Measurements from ENCODE around the gene NHLRC4. TPM values are rescaled to one million over a fixed set of nuclear protein-coding genes. Genes with fewer than 3 reads are reported as not detected.

Gene NHLRC4, protein sequence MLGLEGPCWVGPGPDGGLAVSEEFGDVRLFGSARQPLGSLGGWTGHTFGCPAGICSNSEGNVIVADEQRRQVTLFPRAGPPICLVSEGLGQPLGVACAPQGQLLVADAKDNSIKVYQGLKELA
- 0.14 and 0.68 TPM in 2 replicates for total RNA-seq

DNA sequence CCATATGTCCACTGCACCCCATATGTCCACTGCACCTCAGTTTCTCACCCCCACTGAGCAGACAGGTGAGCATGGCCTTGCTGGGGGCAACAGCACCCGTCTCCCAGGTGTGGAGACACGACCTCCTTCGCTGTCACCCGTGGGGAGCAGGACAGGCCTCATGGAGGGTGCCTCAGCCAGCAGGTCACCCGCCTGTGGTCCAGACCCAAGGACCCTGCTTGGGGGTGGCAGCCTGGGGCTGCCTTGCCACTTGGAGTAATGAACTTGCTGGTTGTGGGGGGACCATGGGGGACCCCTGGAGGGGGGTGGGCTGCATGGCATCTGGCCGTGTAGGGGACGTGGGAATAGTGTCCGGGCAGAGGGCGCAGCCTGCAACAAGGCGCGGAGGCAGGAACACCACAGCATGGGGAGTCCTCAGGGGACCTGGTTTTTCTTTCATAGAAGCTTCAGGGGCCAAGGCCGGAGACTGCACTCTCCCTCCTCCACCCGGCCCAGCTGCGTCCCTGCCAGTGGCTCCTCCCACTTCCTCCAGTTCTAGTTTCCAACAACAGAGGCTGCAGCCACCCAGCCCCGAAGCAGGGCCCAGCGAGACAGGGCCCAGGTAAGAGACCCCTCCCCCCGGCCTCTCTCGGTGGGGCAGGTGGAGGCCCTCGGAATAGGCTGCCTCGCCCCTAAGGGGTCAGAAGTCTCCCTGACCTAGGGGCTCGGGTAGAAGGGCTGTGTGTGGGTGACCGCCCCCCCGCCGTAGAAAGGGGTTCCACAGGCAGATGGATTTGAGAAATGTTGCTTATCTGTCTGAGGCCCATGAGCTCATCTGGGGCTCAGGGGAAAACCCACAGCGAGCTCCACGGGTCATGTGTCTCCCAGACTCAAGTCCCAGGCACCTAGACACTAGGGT is at the start of gene NHLRC4:
Gene NHLRC4 (plus strand): TSS at position 531 of the 898 bp plus-strand sequence. CDS start 1,043 bp downstream, outside the sequence.

DNA sequence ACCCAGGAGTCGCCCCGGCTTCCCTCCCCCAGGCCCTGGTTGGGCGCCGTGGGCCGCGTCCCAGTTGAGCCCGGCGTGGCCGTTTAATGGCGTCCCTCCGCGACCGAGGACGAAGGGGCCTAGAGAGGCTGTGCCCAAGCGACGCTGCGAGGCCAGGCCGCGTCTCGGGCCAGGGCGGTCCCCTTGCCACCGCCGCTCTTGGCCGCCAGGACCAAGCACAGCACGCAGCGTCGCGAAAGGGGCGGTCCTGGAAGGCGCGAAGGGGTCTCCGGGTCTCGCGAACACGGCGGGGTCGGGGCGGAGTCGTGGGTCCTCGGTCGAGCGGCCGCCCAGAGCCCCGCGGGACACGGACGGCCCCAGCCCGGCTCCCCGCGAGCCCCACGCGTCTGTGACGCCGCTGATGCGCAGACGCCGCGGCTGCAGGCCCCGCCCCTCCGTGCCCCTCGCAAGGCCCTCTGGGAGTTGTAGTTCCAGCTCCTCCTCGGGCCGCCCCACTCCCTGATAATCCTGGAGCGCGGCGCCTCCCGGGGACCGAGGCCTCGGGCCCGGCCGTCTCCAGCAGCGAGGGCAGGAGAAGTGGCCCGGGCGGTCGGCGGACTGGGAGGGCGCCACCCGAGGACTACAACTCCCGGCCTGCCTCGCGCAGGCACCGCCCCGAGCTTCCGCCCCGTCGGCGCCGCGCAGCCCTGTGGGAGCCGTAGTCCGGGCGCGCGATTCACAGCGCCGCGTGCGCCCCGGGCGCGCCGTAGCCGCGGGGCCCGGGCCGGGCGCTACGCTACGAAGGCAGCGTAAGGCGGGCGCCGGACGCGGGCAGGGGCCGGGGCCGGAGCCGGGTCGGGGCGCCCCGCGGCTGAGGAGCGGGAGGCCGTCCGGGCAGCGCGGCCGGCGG is 39.5 kb upstream of the NHLRC4 start, which contains the start of gene CAPN15:
Gene CAPN15 (plus strand): TSS at position 698 of the 889 bp plus-strand sequence. CDS start 19,127 bp downstream, outside the sequence.

DNA sequence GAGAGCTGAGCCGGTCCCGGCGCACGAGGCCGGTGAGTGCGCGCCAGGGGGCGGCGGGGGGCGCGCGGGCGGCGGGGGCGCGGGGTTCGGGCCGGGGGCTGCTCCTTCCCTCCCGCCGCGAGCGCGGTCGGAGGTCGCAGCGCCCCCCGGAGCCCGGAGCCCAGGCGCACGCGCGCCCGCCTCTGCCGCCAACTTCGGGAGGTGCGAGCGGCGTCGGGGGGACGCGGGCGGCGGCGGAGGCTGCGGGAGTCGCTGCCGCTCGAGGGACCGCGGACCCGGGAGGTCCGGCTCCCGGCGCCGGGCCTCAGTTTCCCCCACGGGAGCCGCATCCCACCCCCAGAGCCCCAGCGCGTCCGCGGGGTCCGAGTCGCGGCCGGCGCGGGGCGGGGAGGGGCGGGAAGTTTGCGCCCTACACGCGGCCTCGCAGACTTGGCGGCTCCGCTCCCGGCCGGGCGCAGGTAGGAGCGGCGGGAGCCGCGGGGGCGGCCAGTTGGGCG is 6.6 kb upstream of the NHLRC4 start, which contains the start of gene PRR35:
Gene PRR35 (plus strand): TSS at position 191 of the 497 bp plus-strand sequence. CDS start 2,901 bp downstream, outside the sequence.

DNA sequence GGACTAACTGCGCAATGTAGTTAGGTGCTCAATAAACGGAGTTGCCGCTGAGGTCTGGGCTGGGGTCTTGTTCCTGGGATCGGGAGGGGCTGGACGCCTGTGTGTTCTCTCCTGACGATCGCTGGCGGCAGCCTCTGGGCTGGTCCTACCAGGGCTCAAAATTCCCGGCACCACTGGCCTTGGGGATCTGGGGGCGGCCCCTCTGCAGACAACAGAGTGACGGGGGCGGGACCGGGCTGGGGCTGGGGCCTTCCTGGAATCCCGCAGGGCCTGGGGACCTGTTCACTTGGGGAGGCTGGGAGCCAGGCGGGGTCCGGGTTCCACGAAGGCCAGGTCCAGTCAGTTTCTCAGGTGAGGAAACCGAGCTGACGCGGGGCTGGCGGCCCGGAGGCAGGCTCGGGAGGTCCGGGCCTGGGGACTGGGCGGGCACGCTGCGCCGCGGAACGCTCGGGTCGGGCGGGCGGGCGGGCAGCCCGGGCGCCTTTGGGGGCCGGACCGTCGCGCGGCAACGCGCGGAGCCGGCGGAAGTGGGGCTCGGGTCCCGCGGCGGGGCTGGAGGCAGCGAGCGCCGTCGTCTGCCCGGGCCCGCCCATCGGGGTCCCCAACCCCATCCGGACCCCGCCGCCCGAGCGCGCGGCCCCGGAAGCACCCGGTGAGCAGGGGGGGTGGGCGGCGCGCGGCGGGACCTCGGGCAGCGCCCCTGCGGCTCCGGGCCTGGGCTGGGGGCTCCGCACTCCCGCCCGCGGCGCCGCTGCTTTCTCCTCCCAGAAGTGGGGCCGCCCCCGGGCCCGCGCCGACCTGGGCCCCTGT is 2.8 kb downstream of the NHLRC4 start, which contains the start of gene PIGQ:
Gene PIGQ (plus strand): TSS at position 524 of the 810 bp plus-strand sequence. CDS start 4,107 bp downstream, outside the sequence.

DNA sequence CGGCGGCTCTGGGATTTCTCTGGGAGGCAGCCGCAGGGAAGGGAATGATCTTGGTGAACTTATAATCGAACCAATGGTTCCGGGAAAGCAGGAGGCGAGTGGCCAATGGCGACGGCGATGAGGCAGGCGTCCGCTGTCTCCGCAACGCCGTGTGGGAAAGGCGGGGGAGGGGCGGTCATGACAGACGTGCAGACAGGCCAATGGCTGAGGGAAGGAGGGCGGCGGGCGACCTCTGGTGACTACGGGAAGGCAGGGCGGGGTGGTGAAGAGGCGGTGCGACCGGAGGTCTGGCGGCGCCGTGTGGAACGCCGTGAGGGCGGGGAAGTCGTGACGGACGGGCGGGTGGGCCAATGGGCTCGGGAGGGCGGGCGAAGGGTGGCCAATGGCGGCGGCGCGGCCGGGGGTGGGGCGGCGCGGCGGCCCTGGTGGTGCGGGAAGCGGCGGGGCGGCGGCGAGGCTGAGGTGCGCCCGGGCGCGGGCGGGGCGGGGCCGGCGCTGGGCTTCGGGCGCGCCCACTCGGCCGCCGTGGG is 22.9 kb downstream of the NHLRC4 start, which contains the start of gene RAB40C:
Gene RAB40C (plus strand): TSS at position 409 of the 530 bp plus-strand sequence. CDS start 226 bp downstream, outside the sequence.

Other genes starting within 250 kb of the NHLRC4 start
- gene AXIN1, start 214.3 kb upstream of the NHLRC4 start, total RNA-seq = 33.8 and 66.4 TPM in 2 replicates
- gene MRPL28, start 196.5 kb upstream of the NHLRC4 start, total RNA-seq = 46.4 and 98.8 TPM in 2 replicates
- gene PGAP6, start 185.0 kb upstream of the NHLRC4 start, total RNA-seq = 34.9 and 56.9 TPM in 2 replicates
- 23.9 and 52.0 TPM in 2 replicates for gene NME4, start 169.8 kb upstream of the NHLRC4 start, total RNA-seq
- gene DECR2, start 165.1 kb upstream of the NHLRC4 start, total RNA-seq = 4.8 and 8.5 TPM in 2 replicates
- 6.5 and 24.7 TPM in 2 replicates for gene RAB11FIP3, start 141.4 kb upstream of the NHLRC4 start, total RNA-seq
- gene CAPN15, start 39.3 kb upstream of the NHLRC4 start, total RNA-seq = 30.1 and 60.1 TPM in 2 replicates
- under 0.01 TPM in 1 of 2 replicates, not detected in the other for gene PRR35, start 6.6 kb upstream of the NHLRC4 start, total RNA-seq
- gene PIGQ, start 3.0 kb downstream of the NHLRC4 start, total RNA-seq = 13.7 and 34.0 TPM in 2 replicates
- gene RAB40C, start 23.1 kb downstream of the NHLRC4 start, total RNA-seq = 14.4 and 18.3 TPM in 2 replicates
- under 0.01 and 0.71 TPM in 2 replicates for gene WFIKKN1, start 64.0 kb downstream of the NHLRC4 start, total RNA-seq
- 57.2 and 62.5 TPM in 2 replicates for gene METTL26, start 69.3 kb downstream of the NHLRC4 start, total RNA-seq
- gene MCRIP2, start 74.8 kb downstream of the NHLRC4 start, total RNA-seq = 19.8 and 27.0 TPM in 2 replicates
- gene WDR90, start 82.4 kb downstream of the NHLRC4 start, total RNA-seq = 4.1 and 13.5 TPM in 2 replicates
- gene RHOT2, start 101.1 kb downstream of the NHLRC4 start, total RNA-seq = 47.8 and 49.3 TPM in 2 replicates
- gene RHBDL1, start 108.7 kb downstream of the NHLRC4 start, total RNA-seq = 4.7 and 6.2 TPM in 2 replicates
- gene STUB1, start 113.4 kb downstream of the NHLRC4 start, total RNA-seq = 119 and 126 TPM in 2 replicates
- 16.1 and 17.8 TPM in 2 replicates for gene JMJD8, start 117.3 kb downstream of the NHLRC4 start, total RNA-seq
- gene WDR24, start 123.4 kb downstream of the NHLRC4 start, total RNA-seq = 5.5 and 8.9 TPM in 2 replicates
- 1.4 and 1.7 TPM in 2 replicates for gene FBXL16, start 138.8 kb downstream of the NHLRC4 start, total RNA-seq
- 81.3 and 81.4 TPM in 2 replicates for gene METRN, start 148.1 kb downstream of the NHLRC4 start, total RNA-seq
- 10.0 and 20.5 TPM in 2 replicates for gene ANTKMT, start 154.1 kb downstream of the NHLRC4 start, total RNA-seq
- gene CCDC78, start 159.4 kb downstream of the NHLRC4 start, total RNA-seq = 1.0 and 1.6 TPM in 2 replicates
- gene HAGHL, start 160.1 kb downstream of the NHLRC4 start, total RNA-seq = 18.4 and 24.3 TPM in 2 replicates
- gene CIAO3, start 174.0 kb downstream of the NHLRC4 start, total RNA-seq = 35.3 and 44.8 TPM in 2 replicates
- 13.0 and 40.5 TPM in 2 replicates for gene MSLN, start 193.7 kb downstream of the NHLRC4 start, total RNA-seq
- 24.4 and 24.6 TPM in 2 replicates for gene RPUSD1, start 221.4 kb downstream of the NHLRC4 start, total RNA-seq
- 2.2 and 3.1 TPM in 2 replicates for gene CHTF18, start 221.6 kb downstream of the NHLRC4 start, total RNA-seq
- not detected in 2 replicates for gene GNG13, start 233.7 kb downstream of the NHLRC4 start, total RNA-seq